ENCODE results near the gene MYOZ2.
A peak's percentile ranks its signal among the peaks of the same experiment; 100 is the strongest.

Gene MYOZ2

GRCh38 chr4:119204916-119205315 is 69.3 kb downstream of the MYOZ2 start:
- no peak for DNase-seq (ENCODE audit: low spot score)
- TF ChIP-seq CTCF (IDR thresholded peaks at IDR 0.05; ENCODE audit: extremely low read depth, missing control alignments): no peak

GRCh38 chr4:119205690-119206089 is 70.1 kb downstream of the MYOZ2 start:
- no peak for DNase-seq (ENCODE audit: low spot score)
- TF ChIP-seq CTCF (IDR thresholded peaks at IDR 0.05; ENCODE audit: extremely low read depth, missing control alignments): no peak

- no peak for TF ChIP-seq CTCF (IDR thresholded peaks at IDR 0.05; ENCODE audit: extremely low read depth, missing control alignments)
- DNase-seq (ENCODE audit: low spot score): no peak
Observed at GRCh38 chr4:119206178-119206577, 70.5 kb downstream of the MYOZ2 start.

- no peak for TF ChIP-seq CTCF (IDR thresholded peaks at IDR 0.05; ENCODE audit: extremely low read depth, missing control alignments)
- DNase-seq (ENCODE audit: low spot score): no peak
Observed at GRCh38 chr4:119207051-119207450, 71.4 kb downstream of the MYOZ2 start.

GRCh38 chr4:119209077-119209476 is 73.4 kb downstream of the MYOZ2 start:
- peak; percentile 7 for DNase-seq (ENCODE audit: low spot score)
- TF ChIP-seq CTCF (IDR thresholded peaks at IDR 0.05; ENCODE audit: extremely low read depth, missing control alignments): no peak

GRCh38 chr4:119209586-119209985 is 74.0 kb downstream of the MYOZ2 start:
- TF ChIP-seq CTCF (IDR thresholded peaks at IDR 0.05; ENCODE audit: extremely low read depth, missing control alignments): no peak
- no peak for DNase-seq (ENCODE audit: low spot score)

GRCh38 chr4:119210775-119211174 is 75.1 kb downstream of the MYOZ2 start:
- TF ChIP-seq CTCF (IDR thresholded peaks at IDR 0.05; ENCODE audit: extremely low read depth, missing control alignments): no peak
- DNase-seq (ENCODE audit: low spot score): no peak

Data from GM20000 (cell line).